ENCODE results near the gene DHX36.

- TF ChIP-seq CTCF (IDR thresholded peaks at IDR 0.05 in 8 of 11, conservative IDR thresholded peaks at IDR 0.05 in 3 of 11): no peak
- TF ChIP-seq POLR2A (IDR thresholded peaks at IDR 0.05): no peak
Measured at GRCh38 chr3:154364849-154365248, 40.6 kb upstream of the DHX36 start.
